ENCODE results near the gene CHRNB2. TPM values are rescaled to one million over a fixed set of nuclear protein-coding genes. Genes with fewer than 3 reads are reported as not detected.

Gene CHRNB2
- total and polyA plus RNA-seq, 2 of the 4 experiments (the other 2 are of a cell fraction) = under 0.01 to 0.03 TPM

DNA sequence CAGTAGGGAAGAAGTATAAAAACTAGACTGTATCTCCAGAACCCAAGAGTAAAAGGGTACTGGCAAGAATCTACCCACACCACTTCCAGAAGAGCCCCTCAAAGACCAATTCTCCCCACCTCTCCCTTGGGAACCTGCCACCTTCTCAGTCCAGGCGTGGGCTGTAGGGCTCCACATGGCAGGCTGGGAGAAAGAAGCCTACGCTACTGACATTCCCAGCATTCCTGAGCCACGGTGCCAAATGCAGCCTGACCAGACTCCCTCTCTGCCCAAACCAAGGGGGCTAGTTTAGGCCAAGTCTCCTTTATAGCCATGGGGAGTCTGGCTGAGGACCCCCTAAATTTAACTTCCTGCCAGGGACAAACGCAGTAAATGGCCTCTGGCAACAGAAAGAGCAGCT is 11.2 kb upstream of the CHRNB2 start:
- no peak overlapping the region for H4K5ac ChIP-seq (ENCODE audit: low read depth, low read length)
- ChIA-PET CTCF (no interaction called here), POLR2A (ENCODE audit: unreplicated experiment) (no interaction called here)
- H4K20me1 ChIP-seq (ENCODE audit: insufficient read depth, low read length) = peaks cover 42% of the 10 kb centered on the region
- H2BK120ac ChIP-seq (ENCODE audit: low read depth, low read length) = no peak overlapping the region
- no peak overlapping the region for H3K18ac ChIP-seq (ENCODE audit: low read depth, low read length)
- peak overlapping the region; percentile 86 for H3K23ac ChIP-seq (ENCODE audit: low read depth, low read length)
- H3K4me3 ChIP-seq (ENCODE audit: insufficient read depth, low read depth, low read length) = peak overlapping the region; percentile 95
- no peak overlapping the region for H3K56ac ChIP-seq (ENCODE audit: extremely low read depth, insufficient read depth, low read length)
- in situ Hi-C loops (cut with MboI; ENCODE audit: low sequenced_read_pairs) (no loop called here), intact Hi-C loops (cut with micrococcal nuclease) (loop anchor here (5.0 kb wide), 1 partner anchor 206 kb away; no protein-coding TSS in a partner anchor), dilution Hi-C loops (cut with HindIII; ENCODE audit: low sequenced_read_pairs, unreplicated experiment) (no loop called here)
- no peaks in the 10 kb centered on the region for H3K27me3 ChIP-seq (ENCODE audit: control insufficient read depth, insufficient read depth, low read length)
- peak overlapping the region; percentile 30; the same call in 1 of the 2 replicates for H3K14ac ChIP-seq (replicated peaks; ENCODE audit: low read depth, low read length)
- no CpG with 5 or more reads among the region's 4 CpGs for WGBS, 2 experiments (ENCODE audit: extremely low coverage in 2 of 2, insufficient read length in 1 of 2)
- peak overlapping the region; percentile 34 for H2AK9ac ChIP-seq (replicated peaks; ENCODE audit: low read depth, low read length, poor library complexity)
- BruUV-seq (replicated peaks) = no TSS peak
- H3K79me1 ChIP-seq (ENCODE audit: low read depth in 1 of 2, low read length in 2 of 2) = peaks cover 29 to 59% of the 10 kb centered on the region in 2 experiments
- H3K9ac ChIP-seq (ENCODE audit: low read depth, low read length) = peak overlapping the region; percentile 98
- H2BK20ac ChIP-seq (ENCODE audit: low read depth, low read length) = no peak overlapping the region
- H3K27ac ChIP-seq (ENCODE audit: insufficient read depth, low read length) = peak overlapping the region; percentile 20; the same call in 1 of the 2 replicates
- H3K9me1 ChIP-seq (ENCODE audit: insufficient read depth, low read length) = peaks cover 17% of the 10 kb centered on the region; the same call in 1 of the 2 replicates
- H2BK5ac ChIP-seq (ENCODE audit: low read depth, low read length, poor library complexity, severe bottlenecking) = no peak overlapping the region
- no peak overlapping the region for H4K8ac ChIP-seq (ENCODE audit: low read depth in 2 of 2, low read length in 2 of 2)
- DNase-seq (peak; percentile 23), ATAC-seq (ENCODE audit: low read depth) (peak; percentile 12; the same call in 1 of the 2 replicates)
- peak overlapping the region; percentile 0 for H2AFZ ChIP-seq (replicated peaks; ENCODE audit: low read length, poor library complexity)
- H2BK15ac ChIP-seq (ENCODE audit: low read depth, low read length) = no peak overlapping the region
- H3K4ac ChIP-seq (ENCODE audit: low read depth, low read length) = 0 out of 2 replicates have a peak overlapping the region, but pooled peaks have one; percentile 29
- no peaks in the 10 kb centered on the region for H3K9me3 ChIP-seq (ENCODE audit: control insufficient read depth, insufficient read depth, low read length)
- H2AK5ac ChIP-seq (ENCODE audit: low read depth, low read length) = 0 out of 2 replicates have a peak overlapping the region, but pooled peaks have one; percentile 47
- peaks cover 6% of the 10 kb centered on the region for H3K4me1 ChIP-seq (ENCODE audit: control insufficient read depth, insufficient read depth, low read length)
- H3K4me2 ChIP-seq (ENCODE audit: low read depth, low read length) = peak overlapping the region; percentile 99
- peaks cover 38% of the 10 kb centered on the region for H3K36me3 ChIP-seq (ENCODE audit: control insufficient read depth, insufficient read depth, low read length)
- H4K91ac ChIP-seq (ENCODE audit: insufficient read depth, low read depth, low read length) = no peak overlapping the region
- TF ChIP-seq MXI1 (IDR thresholded peaks at IDR 0.05; ENCODE audit: borderline replicate concordance, low read depth, low read length) (peak; percentile 96), SMC3 (IDR thresholded peaks at IDR 0.05; ENCODE audit: low read depth, low read length) (no peak), MAZ (IDR thresholded peaks at IDR 0.05; ENCODE audit: borderline replicate concordance, low read depth, low read length) (peak; percentile 31; the same call in 1 of the 2 replicates)
